ENCODE data around the gene TNIP2.

The TNIP2 gene

GRCh38 chr4:2725380-2725779 lies 30.8 kb downstream of the TNIP2 start:
- in situ Hi-C loops (cut with MboI; ENCODE audit: low sequenced_read_pairs): no loop called here

DNA sequence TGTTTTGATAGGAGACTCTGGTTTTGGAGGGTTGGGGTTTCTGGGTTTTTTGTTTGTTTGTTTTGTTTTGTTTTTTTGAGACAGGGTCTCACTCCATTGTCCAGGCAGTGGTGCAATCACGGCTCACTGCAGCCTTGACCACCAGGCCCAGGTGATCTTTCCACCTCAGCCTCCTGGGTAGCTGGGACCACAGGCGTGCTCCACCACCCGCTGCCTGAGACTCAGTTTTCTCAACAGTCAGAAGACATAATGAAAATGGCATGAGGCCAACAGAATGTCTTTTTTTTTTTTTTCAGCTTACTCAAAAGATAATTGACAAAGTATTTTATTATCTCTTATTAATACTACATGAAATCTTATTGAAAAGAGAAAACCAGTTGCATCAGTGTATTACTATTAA lies 32.4 kb downstream of the TNIP2 start:
- in situ Hi-C loops (cut with MboI; ENCODE audit: low sequenced_read_pairs): no loop called here

DNA sequence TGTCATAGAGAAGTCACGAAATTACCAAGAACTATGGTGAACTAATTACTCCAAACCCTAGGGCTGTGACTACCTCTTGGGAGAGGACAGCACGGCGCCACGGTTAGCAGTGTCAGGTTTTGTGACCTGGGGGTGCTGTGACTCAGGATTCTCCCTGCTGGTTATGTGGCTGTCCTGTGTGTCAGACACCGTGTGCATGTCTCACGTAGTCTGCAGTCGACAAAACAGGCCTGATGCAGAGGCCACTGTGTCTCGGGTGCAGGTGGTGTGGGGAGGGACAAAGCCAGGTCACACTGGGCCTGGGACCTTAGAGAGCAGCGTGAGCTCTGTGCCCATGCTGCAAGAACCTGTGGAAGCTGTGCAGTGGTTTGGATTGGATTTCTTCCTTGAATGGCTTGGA lies 34.1 kb downstream of the TNIP2 start:
- in situ Hi-C loops (cut with MboI; ENCODE audit: low sequenced_read_pairs): no loop called here

- in situ Hi-C loops (cut with MboI; ENCODE audit: low sequenced_read_pairs): no loop called here
Observed at GRCh38 chr4:2721586-2721985, 34.5 kb downstream of the TNIP2 start.

- in situ Hi-C loops (cut with MboI; ENCODE audit: low sequenced_read_pairs): no loop called here
Observed at GRCh38 chr4:2716236-2716635, 39.9 kb downstream of the TNIP2 start.

DNA sequence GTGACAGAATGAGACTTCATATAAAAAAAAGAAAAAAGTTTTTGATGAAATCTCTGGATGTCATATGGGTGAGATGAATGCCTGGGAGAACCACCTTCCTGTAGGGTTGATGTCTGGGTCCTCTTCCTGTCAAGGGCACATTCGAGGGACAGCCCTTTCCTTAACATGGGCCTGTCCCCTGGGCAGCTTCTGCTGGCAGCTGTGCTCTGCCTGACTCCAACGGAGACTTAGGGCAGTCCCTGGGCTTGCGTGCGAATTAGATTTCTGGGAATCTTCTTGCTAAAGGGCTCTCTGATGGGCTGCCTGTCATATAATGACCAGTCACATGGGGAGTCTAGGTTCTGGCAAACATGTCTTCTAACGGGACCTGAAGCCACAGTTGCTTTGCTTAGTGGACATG lies 40.7 kb downstream of the TNIP2 start:
- in situ Hi-C loops (cut with MboI; ENCODE audit: low sequenced_read_pairs): no loop called here

- in situ Hi-C loops (cut with MboI; ENCODE audit: low sequenced_read_pairs): no loop called here
Observed at GRCh38 chr4:2714918-2715317, 41.2 kb downstream of the TNIP2 start.

DNA sequence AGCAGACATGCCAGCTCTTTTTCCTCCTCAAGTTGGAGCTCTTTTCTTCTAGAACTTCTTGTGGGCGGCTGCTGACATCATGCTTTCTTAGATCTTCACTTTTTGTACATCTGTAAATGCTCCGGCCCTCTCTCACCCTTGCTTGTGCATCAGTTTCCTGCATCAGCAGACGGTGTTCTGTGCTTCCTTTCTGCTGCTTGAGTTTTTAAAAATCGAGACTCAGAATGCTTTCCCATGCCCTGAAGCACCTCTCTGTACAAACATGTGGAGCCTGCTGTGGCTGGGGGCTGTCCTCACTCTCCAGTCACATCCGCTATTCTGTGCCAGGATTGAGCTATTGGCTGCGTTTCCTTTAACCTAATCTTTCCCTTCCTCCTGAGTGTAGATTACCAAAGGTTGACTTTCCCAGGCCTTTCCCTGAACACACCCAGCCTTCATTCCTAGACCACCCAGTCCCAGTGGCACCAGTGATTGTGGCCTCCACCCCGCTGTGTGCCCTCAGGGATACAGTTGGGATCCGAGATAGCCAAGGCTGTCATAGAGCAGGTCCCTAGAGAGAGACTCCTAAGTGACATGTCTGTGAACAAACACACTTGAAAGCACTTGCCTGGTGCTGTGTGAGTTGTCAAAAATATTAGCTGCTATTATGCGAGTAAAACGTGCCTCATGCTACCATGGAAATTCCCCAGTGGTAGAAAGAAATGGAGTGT lies 41.9 kb downstream of the TNIP2 start:
- in situ Hi-C loops (cut with MboI; ENCODE audit: low sequenced_read_pairs): no loop called here

DNA sequence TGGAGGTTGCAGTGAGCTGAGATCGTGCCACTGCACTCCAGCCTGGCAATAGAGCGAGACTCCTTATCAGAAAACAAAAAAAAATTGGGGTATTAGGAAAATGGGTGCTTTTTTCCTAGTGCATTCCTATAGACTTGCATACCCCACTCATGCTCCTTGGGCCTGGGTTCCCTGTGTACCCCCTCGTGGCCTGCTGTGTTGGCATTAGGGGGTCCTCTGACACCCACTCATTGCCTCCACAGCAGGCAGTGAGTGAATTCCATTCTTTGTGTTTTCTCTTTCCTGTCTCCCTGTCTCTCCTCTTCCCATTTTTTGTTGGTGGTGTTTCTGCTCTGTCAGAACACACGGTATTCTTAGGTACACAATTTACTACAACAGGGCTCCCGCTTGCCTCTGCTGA lies 42.8 kb downstream of the TNIP2 start:
- in situ Hi-C loops (cut with MboI; ENCODE audit: low sequenced_read_pairs): no loop called here

DNA sequence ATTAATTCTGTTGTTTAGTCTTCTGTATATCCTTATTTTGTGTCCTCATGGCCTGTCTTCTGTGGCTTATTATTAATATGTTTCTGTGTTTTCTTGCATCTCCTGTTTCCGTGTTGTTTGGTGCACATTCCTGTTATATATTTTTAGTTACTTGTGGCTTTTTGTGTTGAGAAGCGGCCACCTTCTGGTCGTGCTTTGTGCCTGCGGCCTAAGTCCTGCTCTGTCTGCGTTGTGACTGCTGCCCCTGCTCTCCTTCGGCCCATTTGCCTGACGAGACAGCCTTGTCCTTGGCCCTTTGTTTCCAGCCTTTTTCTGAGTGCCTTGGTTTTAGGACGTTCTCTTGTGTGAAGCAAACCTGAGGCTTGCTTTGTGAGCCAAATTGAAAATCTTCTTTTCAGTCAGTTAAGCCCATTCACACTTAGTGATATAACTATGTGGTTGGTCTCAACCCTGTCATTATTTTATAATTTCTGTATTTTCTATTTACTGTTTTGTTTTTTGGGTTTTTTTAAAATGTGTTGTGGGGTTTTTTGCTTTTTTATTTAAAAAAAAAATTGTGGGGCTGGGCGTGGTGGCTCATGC lies 43.8 kb downstream of the TNIP2 start:
- in situ Hi-C loops (cut with MboI; ENCODE audit: low sequenced_read_pairs): no loop called here

DNA sequence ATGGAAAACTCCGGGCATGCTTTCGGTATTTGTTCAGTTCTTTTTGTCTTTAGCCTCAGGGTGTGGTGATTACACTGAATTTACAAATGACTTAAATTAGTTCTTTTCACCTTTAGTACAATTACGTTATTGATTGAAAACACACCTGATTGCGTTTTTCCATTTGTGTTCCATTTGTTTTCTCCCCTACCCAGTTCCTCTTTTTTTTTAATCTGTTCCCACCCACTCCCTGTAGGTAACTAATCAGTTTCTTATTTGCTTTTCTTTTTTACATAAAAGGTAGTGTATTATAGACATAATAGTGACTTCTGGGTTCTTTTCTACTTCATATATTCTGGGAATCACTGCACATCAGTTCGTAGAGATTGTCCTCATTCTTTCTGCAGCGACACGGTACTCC lies 53.4 kb downstream of the TNIP2 start:
- in situ Hi-C loops (cut with MboI; ENCODE audit: low sequenced_read_pairs): no loop called here

DNA sequence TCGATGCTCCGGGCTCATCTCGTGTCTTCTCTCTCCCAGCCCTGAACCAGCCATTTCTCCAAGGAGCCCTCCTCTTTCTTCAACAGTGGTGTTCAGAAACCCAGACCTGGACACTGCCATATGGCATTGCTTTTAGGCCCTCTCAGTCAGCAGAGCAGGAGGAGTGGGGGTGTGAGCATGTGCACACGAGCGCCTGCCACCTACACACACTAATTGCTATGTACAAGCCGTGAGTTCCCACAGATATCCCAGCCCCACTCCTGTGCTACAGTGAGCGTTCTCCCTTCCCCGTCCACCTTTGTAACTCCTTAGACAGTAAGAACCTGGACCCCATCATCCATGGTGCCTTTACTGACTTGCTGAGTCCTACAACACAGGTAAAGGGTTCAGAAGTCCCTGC lies 53.8 kb downstream of the TNIP2 start:
- in situ Hi-C loops (cut with MboI; ENCODE audit: low sequenced_read_pairs): no loop called here

DNA sequence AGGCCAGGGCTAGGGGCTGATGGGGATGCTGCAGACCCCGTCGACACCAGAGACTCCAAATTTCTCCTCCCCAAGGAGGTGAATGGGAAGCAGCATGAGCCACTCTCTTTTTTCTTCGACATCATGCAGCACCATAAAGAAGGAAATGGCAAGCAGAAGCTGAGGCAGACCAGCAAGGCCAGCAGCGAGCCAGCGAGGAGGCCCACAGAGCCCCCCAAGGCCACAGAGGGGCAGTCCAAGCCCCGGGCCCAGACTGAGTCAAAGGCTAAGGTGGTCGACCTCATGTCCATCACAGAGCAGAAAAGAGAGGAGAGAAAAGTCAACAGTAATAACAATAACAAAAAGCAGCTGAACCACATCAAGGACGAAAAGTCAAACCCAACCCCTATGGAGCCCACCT lies 56.1 kb downstream of the TNIP2 start:
- in situ Hi-C loops (cut with MboI; ENCODE audit: low sequenced_read_pairs): no loop called here

DNA sequence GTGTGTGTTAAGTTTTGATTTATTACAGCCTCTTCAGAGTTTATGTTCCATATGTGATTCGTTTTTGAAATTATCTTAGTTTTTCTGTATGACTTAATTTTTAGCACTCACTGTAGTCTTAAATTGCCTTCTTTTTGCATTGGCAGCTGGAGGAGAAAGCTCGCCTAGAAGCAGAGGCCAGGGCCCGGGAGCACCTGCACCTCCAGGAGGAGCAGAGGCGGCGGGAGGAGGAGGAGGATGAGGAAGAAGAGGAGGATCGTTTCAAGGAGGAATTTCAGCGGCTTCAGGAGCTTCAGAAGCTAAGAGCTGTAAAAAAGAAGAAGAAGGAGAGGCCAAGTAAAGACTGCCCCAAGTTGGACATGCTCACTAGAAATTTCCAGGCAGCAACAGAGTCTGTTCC lies 56.6 kb downstream of the TNIP2 start:
- in situ Hi-C loops (cut with MboI; ENCODE audit: low sequenced_read_pairs): no loop called here

- in situ Hi-C loops (cut with MboI; ENCODE audit: low sequenced_read_pairs): no loop called here
Observed at GRCh38 chr4:2698951-2699505, 57.1 kb downstream of the TNIP2 start.

DNA sequence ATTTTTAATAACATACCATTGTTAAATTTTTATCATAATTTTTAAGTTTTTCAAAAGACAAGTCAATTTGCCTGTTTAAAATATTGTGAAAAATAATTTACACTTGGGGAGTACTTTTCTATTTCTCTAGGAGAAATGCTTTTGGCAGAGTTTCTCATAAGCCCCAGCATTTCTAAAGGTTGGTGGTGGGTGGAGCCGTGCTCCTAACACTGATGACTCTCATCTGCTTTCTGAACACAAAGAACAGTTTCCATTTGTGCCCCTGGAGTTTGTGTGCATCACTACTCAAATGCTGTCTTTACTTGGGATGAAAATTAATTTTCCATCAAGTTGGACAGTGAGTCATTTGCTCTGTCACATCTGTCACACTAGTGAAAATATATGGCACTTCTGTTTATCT lies 57.6 kb downstream of the TNIP2 start:
- in situ Hi-C loops (cut with MboI; ENCODE audit: low sequenced_read_pairs): no loop called here

GRCh38 chr4:2697995-2698414 lies 58.1 kb downstream of the TNIP2 start:
- in situ Hi-C loops (cut with MboI; ENCODE audit: low sequenced_read_pairs): no loop called here

DNA sequence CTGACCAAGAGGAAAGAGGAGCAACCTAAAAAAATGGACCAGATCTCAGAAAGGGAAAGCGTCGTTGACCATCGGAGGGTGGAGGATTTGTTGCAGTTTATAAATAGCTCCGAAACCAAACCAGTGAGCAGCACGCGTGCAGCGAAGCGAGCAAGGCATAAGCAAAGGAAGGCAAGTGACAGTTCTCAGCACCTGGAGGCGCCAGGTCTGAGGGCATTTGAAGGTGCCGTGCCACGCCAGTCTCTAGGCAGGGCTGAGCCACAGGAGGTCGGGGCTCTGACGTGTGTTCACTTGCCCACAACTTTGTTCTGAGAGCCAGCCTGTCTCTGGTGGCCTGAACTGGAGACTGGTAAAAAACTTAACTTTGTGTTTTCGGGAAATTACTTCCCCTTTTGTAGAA lies 59.7 kb downstream of the TNIP2 start:
- in situ Hi-C loops (cut with MboI; ENCODE audit: low sequenced_read_pairs): no loop called here

- in situ Hi-C loops (cut with MboI; ENCODE audit: low sequenced_read_pairs): no loop called here
Observed at GRCh38 chr4:2695346-2696060, 60.6 kb downstream of the TNIP2 start.

- in situ Hi-C loops (cut with MboI; ENCODE audit: low sequenced_read_pairs): no loop called here
Observed at GRCh38 chr4:2694691-2695090, 61.4 kb downstream of the TNIP2 start.

DNA sequence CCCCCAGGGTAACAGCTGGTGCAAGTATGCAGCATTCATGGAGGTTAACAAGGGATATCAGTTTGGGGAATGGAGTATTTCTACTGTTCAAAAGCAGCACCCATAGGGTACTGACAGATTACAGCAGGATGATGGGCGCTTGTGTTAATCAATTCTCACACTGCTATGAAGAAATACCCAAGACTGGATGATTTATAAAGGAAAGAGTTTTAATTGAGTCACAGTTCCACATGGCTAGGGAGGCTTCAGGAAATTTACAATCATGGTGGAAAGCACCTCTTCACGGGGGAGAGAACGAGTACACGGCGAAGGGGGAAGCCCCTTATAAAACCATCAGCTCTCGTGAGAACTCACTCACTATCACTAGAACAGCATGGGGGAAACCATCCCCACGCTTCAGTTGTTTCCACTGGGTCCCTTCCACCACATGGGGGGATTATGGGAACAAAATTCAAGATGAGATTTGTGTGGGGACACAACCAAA lies 64.1 kb downstream of the TNIP2 start:
- in situ Hi-C loops (cut with MboI; ENCODE audit: low sequenced_read_pairs): no loop called here

Measured in HL-60/S4 treated with retinoic acid at 250 ng/mL for 4 days and 3 days (cell line).